OCI-LY7 (cell line): ENCODE measurements around the gene TMEM100. TPM values are rescaled to one million over a fixed set of nuclear protein-coding genes. Genes with fewer than 3 reads are reported as not detected.

ENCODE experiments used
- BruUV-seq: library from RNA; stranded (reverse); fragments of 400-500 nt; replicated peaks from 2 replicates; lab custom pipeline; 2021; lab: Mats Ljungman, UMichigan
- CTCF ChIA-PET: fragments of 300-600 bp; sonication (Branson Sonifier 250); formaldehyde crosslinking; loops from one replicate; lab custom pipeline; 2022; ENCODE audit warnings: antibody characterized with exemption; ENCODE audit not compliant: unreplicated experiment; lab: Charles Lee
- POLR2A ChIA-PET: fragments of 300-600 bp; sonication (Branson Sonifier 250); formaldehyde crosslinking; loops from one replicate; lab custom pipeline; 2022; ENCODE audit warnings: antibody characterized with exemption; lab: Charles Lee
- DNase-seq: peaks from one replicate; pipeline ENCODE4 v3.0.0-alpha.2; 2015; ENCODE audit warnings: low spot score
- H2AFZ ChIP-seq: fragments of 200-600 bp; sonication (generic), shearing (Covaris generic); 2 replicates; pipeline ENCODE4 v1.6.1; 2014; ENCODE audit warnings: mild to moderate bottlenecking, antibody characterized with exemption, low read length, moderate library complexity
- H3K27ac ChIP-seq: fragments of 200-600 bp; sonication (generic); 2 replicates; pipeline ENCODE4 v1.5.1; 2014; ENCODE audit warnings: mixed run types, low read depth, mild to moderate bottlenecking, moderate library complexity, low read length, inconsistent platforms; ENCODE audit not compliant: poor library complexity, severe bottlenecking
- H3K36me3 ChIP-seq: fragments of 200-600 bp; sonication (generic); 2 replicates; pipeline ENCODE4 v1.6.1; 2014; ENCODE audit warnings: mild to moderate bottlenecking, antibody characterized with exemption, low read length, moderate library complexity, mixed read lengths; ENCODE audit not compliant: insufficient read depth
- H3K4me1 ChIP-seq: fragments of 200-600 bp; sonication (generic); 2 replicates; pipeline ENCODE4 v1.5.1; 2014; ENCODE audit warnings: mild to moderate bottlenecking, low read length; ENCODE audit not compliant: insufficient read depth, poor library complexity, severe bottlenecking
- H3K4me2 ChIP-seq: fragments of 200-600 bp; sonication (generic); 2 replicates; pipeline ENCODE4 v1.6.1; 2014; ENCODE audit warnings: mild to moderate bottlenecking, low read length
- H3K4me3 ChIP-seq: fragments of 200-600 bp; sonication (generic); 2 replicates; pipeline ENCODE4 v1.5.1; 2014; ENCODE audit warnings: mild to moderate bottlenecking, low read depth, low read length; ENCODE audit not compliant: poor library complexity, severe bottlenecking
- H3K79me2 ChIP-seq: fragments of 200-600 bp; sonication (generic); 2 replicates; pipeline ENCODE4 v1.6.1; 2016; ENCODE audit warnings: low read depth, mild to moderate bottlenecking, low read length, moderate library complexity, mixed read lengths; ENCODE audit not compliant: insufficient read depth
- H3K9me2 ChIP-seq: fragments of 200-600 bp; sonication (generic); 2 replicates; pipeline ENCODE4 v1.6.1; 2016; ENCODE audit warnings: mild to moderate bottlenecking, low read length, mixed read lengths; ENCODE audit not compliant: insufficient read depth
- H3K9me3 ChIP-seq: fragments of 200-600 bp; sonication (generic); 2 replicates; pipeline ENCODE4 v1.6.1; 2014; ENCODE audit warnings: mild to moderate bottlenecking, mixed run types, low read length, mixed read lengths
- H4K20me1 ChIP-seq: fragments of 200-600 bp; sonication (generic); 2 replicates; pipeline ENCODE4 v1.6.1; 2014; ENCODE audit warnings: mild to moderate bottlenecking, antibody characterized with exemption, low read length, moderate library complexity, mixed read lengths; ENCODE audit not compliant: insufficient read depth
- CTCF ChIP-seq: fragments of 200-600 bp; sonication (generic); conservative IDR thresholded peaks from 2 replicates; pipeline ENCODE4 v1.5.1; 2014; ENCODE audit warnings: mild to moderate bottlenecking, antibody characterized with exemption, low read length, moderate library complexity, mixed read lengths
- EZH2phosphoT487 ChIP-seq: fragments of 200-600 bp; sonication (generic); IDR thresholded peaks from 2 replicates; pipeline ENCODE4 v1.6.1; 2018; ENCODE audit warnings: low read depth, borderline replicate concordance, mild to moderate bottlenecking, mixed run types, antibody characterized with exemption, low read length, moderate library complexity, mixed read lengths
- intact Hi-C: fragments of 100-400 bp; cut with micrococcal nuclease; formaldehyde crosslinking; loops from one replicate; pipeline ENCODE4 v1.10.0; 2022; ENCODE audit not compliant: unreplicated experiment
- total RNA-seq, 2 experiments: library from RNA; depleted of rRNA in 1 of 2; stranded (reverse); fragments of >200 nt in 1 of 2; shearing (Covaris generic) in 1 of 2; gene quantifications; 2 replicates each; pipeline ENCODE4 v1.2.3, GENCODE V29; 2014 to 2022

The TMEM100 gene
- total RNA-seq, 2 experiments from 2014 or later = 0.30 to 0.38 TPM

DNA sequence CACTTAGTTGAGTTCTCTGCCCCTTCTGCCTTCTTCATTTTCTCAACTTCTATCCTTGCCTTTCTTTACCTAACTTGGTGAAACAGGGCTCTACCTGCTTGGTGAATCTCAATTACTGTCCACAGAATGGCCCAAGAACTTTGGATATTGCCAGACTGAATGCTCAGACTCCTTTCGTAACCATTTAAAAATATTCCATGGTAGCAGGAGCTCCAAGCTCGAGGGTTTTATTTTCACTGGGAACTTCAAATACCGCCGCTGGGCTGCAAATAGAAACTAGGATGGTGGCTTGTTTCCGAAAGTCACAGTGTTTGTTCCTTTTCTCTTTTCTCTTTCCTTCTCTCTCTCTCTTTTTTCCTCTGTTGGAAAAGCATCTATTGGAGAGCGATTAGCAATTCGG is 13.2 kb downstream of the TMEM100 start:
- H3K36me3 ChIP-seq = no peaks in the 10 kb centered on the region
- no peak overlapping the region for H3K4me2 ChIP-seq
- no peak overlapping the region for H3K27ac ChIP-seq
- no peaks in the 10 kb centered on the region for H4K20me1 ChIP-seq
- TF ChIP-seq EZH2phosphoT487 = no peak
- no peaks in the 10 kb centered on the region for H3K4me1 ChIP-seq
- DNase-seq = no peak
- ChIA-PET POLR2A (no interaction called here), CTCF (no interaction called here)
- no peak overlapping the region for H2AFZ ChIP-seq
- BruUV-seq = no TSS peak
- no peaks in the 10 kb centered on the region for H3K9me2 ChIP-seq
- H3K4me3 ChIP-seq = no peak overlapping the region
- intact Hi-C loops = no loop called here
- H3K79me2 ChIP-seq = no peaks in the 10 kb centered on the region
- H3K9me3 ChIP-seq = no peaks in the 10 kb centered on the region

DNA sequence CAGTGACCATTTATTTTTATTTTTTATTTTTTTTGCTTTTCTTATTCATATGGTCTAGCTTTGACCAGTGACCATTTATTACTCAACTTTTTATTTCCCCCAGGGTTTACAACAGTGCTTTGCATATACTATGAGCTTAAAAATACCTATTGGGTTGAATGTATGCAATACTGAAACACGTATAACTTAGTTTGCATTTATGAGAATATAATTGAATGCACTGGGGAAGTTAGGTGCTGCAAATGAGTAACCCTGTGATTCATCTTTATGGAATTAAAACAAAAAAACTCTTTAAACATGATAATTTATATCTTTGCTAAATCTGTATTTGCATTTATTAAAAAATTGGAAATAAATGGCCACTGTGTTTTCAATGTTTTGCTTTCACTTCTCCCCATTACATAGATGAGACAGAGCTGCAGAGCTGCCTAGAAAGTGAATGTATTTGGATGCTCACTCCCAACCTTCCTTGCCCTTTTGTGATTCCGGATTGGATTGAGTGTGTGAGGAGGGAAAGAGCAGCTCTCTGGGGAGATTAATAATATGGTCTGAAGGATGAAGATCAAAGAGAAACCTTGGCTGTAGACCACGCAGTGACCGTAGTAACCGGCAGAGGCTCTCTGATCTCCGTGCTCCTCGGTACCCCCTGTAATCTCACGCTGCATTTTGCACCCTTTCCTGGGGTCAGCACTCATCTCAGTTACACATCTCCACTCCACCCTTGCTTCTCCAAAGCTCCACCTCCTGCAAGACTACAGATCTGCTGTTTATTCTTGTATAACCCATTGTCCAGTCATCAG is 14.3 kb downstream of the TMEM100 start:
- H3K27ac ChIP-seq = no peak overlapping the region
- no peak for DNase-seq
- H3K79me2 ChIP-seq = no peaks in the 10 kb centered on the region
- no peak overlapping the region for H3K4me3 ChIP-seq
- no peaks in the 10 kb centered on the region for H3K4me1 ChIP-seq
- no peaks in the 10 kb centered on the region for H3K9me3 ChIP-seq
- no peaks in the 10 kb centered on the region for H4K20me1 ChIP-seq
- no peaks in the 10 kb centered on the region for H3K9me2 ChIP-seq
- H3K4me2 ChIP-seq = no peak overlapping the region
- H2AFZ ChIP-seq = no peak overlapping the region
- BruUV-seq = no TSS peak
- TF ChIP-seq EZH2phosphoT487 (no peak), CTCF (no peak)
- CTCF ChIA-PET = no interaction called here
- intact Hi-C loops = no loop called here
- POLR2A ChIA-PET = no interaction called here
- H3K36me3 ChIP-seq = no peaks in the 10 kb centered on the region

GRCh38 chr17:55706808-55707773 is 15.6 kb downstream of the TMEM100 start:
- no peak for DNase-seq
- no peaks in the 10 kb centered on the region for H3K79me2 ChIP-seq
- BruUV-seq = no TSS peak
- ChIA-PET POLR2A (no interaction called here), CTCF (no interaction called here)
- H3K9me2 ChIP-seq = no peaks in the 10 kb centered on the region
- no peaks in the 10 kb centered on the region for H3K36me3 ChIP-seq
- H3K4me1 ChIP-seq = no peaks in the 10 kb centered on the region
- H2AFZ ChIP-seq = no peak overlapping the region
- H3K4me2 ChIP-seq = no peak overlapping the region
- no peak overlapping the region for H3K4me3 ChIP-seq
- H3K27ac ChIP-seq = no peak overlapping the region
- H3K9me3 ChIP-seq = no peaks in the 10 kb centered on the region
- intact Hi-C loops = no loop called here
- no peaks in the 10 kb centered on the region for H4K20me1 ChIP-seq
- no peak for TF ChIP-seq CTCF
- no peak for TF ChIP-seq EZH2phosphoT487
